Caco-2 (cell line): ENCODE data around the gene GRM4. TPM values are rescaled to one million over a fixed set of nuclear protein-coding genes. Genes with fewer than 3 reads are reported as not detected.

Source experiments
- BruUV-seq: library from RNA; stranded (reverse); fragments of 400-500 nt; replicated peaks from 2 replicates; lab custom pipeline; 2021; lab: Mats Ljungman, UMichigan
- CTCF ChIA-PET: fragments of 300-600 bp; sonication (Branson Sonifier 250); formaldehyde crosslinking; loops from one replicate; lab custom pipeline; 2022; ENCODE audit warnings: antibody characterized with exemption; lab: Charles Lee
- POLR2A ChIA-PET: fragments of 300-600 bp; sonication (Branson Sonifier 250); formaldehyde crosslinking; loops from one replicate; lab custom pipeline; 2022; ENCODE audit warnings: antibody characterized with exemption; lab: Charles Lee
- DNase-seq, 2 experiments: peaks; one replicate each; pipeline versions ENCODE4 v3.0.0 to v3.0.0-alpha.2; 2020 to 2022
- H3K27me3 ChIP-seq: replicated peaks from 2 replicates; pipeline ENCODE4 v1.6.0; 2011; ENCODE audit warnings: low read length; ENCODE audit not compliant: control insufficient read depth, insufficient read depth
- H3K36me3 ChIP-seq: 2 replicates; pipeline ENCODE4 v1.5.1; 2011; ENCODE audit warnings: low read length; ENCODE audit not compliant: control insufficient read depth, insufficient read depth
- H3K4me1 ChIP-seq: fragments of 250-450 bp; sonication (Bioruptor Pico); 2 replicates; pipeline ENCODE4 v1.5.1; 2020; ENCODE audit warnings: mild to moderate bottlenecking
- H3K4me3 ChIP-seq: 2 replicates; pipeline ENCODE4 v1.5.1; 2011; ENCODE audit warnings: low read depth, mild to moderate bottlenecking, control low read depth, low read length
- H3K9me3 ChIP-seq: fragments of 250-450 bp; sonication (Bioruptor Pico); 2 replicates; pipeline ENCODE4 v1.5.1; 2020; ENCODE audit warnings: mild to moderate bottlenecking, moderate library complexity
- H3K27ac Mint-ChIP-seq: one replicate; pipeline ENCODE4 v1.8.0; 2022; ENCODE audit warnings: mixed read lengths; ENCODE audit not compliant: unreplicated experiment
- H3K27me3 Mint-ChIP-seq: one replicate; pipeline ENCODE4 v1.8.0; 2022; ENCODE audit warnings: mixed read lengths; ENCODE audit not compliant: insufficient read depth, unreplicated experiment
- H3K36me3 Mint-ChIP-seq: one replicate; pipeline ENCODE4 v1.8.0; 2022; ENCODE audit warnings: mild to moderate bottlenecking, mixed read lengths; ENCODE audit not compliant: insufficient read depth, unreplicated experiment
- H3K4me1 Mint-ChIP-seq: one replicate; pipeline ENCODE4 v1.8.0; 2022; ENCODE audit warnings: low read depth, mixed read lengths; ENCODE audit not compliant: unreplicated experiment
- H3K4me3 Mint-ChIP-seq: one replicate; pipeline ENCODE4 v1.8.0; 2022; ENCODE audit warnings: mild to moderate bottlenecking, moderate library complexity, mixed read lengths; ENCODE audit not compliant: unreplicated experiment
- H3K9me3 Mint-ChIP-seq: one replicate; pipeline ENCODE4 v1.8.0; 2022; ENCODE audit warnings: mixed read lengths; ENCODE audit not compliant: unreplicated experiment
- CTCF ChIP-seq, 2 experiments: fragments of 200-600 bp in 1 of 2; IDR thresholded peaks; 1 replicate in 1 of 2; 2 replicates in 1 of 2; pipeline versions ENCODE4 v1.5.1 to v1.8.0; 2011 to 2022; ENCODE audit warnings: antibody characterized with exemption in 1 of 2, control low read depth in 1 of 2, inconsistent platforms in 1 of 2, low read depth in 1 of 2, low read length in 1 of 2, mild to moderate bottlenecking in 1 of 2, moderate library complexity in 1 of 2; ENCODE audit not compliant: insufficient read depth in 1 of 2, severe bottlenecking in 1 of 2, unreplicated experiment in 1 of 2
- intact Hi-C: fragments of 100-400 bp; cut with micrococcal nuclease; formaldehyde crosslinking; loops from one replicate; pipeline ENCODE4 v1.10.0; 2022; ENCODE audit not compliant: unreplicated experiment
- total RNA-seq: library from RNA; stranded (reverse); gene quantifications from 2 replicates; pipeline ENCODE4 v1.2.3, GENCODE V29; 2022

The GRM4 gene
- total RNA-seq, 1 experiment from 2014 or later: 0.09 TPM

- intact Hi-C loops: no loop called here
- Mint-ChIP-seq H3K9me3 (no peaks in the 10 kb centered on the region), H3K27me3 (peaks cover 18% of the 10 kb centered on the region), H3K36me3 (no peaks in the 10 kb centered on the region), H3K27ac (no peak overlapping the region), H3K4me1 (peaks cover 5% of the 10 kb centered on the region), H3K4me3 (no peak overlapping the region)
- POLR2A ChIA-PET: no interaction called here
- no peak for DNase-seq
- BruUV-seq: no TSS peak
- Histone ChIP-seq H3K36me3 (no peaks in the 10 kb centered on the region), H3K9me3 (no peaks in the 10 kb centered on the region), H3K4me1 (no peaks in the 10 kb centered on the region), H3K4me3 (no peak overlapping the region), H3K27me3 (no peaks in the 10 kb centered on the region; the same call in 1 of the 2 replicates)
- CTCF ChIA-PET: no interaction called here
- no peak for TF ChIP-seq CTCF (IDR thresholded peaks at IDR 0.05; ENCODE audit: insufficient read depth in 1 of 2, low read depth in 1 of 2, low read length in 1 of 2, severe bottlenecking in 1 of 2, unreplicated experiment in 1 of 2)
Observed at GRCh38 chr6:34104186-34104585, 41.7 kb downstream of the GRM4 start.

DNA sequence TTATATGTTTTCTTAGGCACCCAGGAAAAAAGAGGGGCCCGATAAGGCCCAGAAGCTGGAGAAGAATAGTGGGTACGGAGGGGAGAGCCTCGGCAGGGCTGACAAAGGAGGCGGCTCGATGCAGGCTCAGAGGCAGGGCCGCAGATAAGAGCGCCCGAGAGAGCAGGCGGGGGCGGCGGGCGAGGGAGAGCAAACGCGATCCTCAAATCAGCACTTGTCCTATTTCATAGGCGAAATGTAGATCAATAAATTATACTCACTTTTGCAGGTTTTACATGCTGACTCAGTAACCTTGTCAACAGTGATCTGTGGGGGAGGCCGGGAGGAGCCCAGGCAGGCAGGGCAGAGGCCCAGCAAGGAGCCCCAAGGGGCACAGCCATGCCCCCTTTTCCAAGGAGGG is 42.6 kb downstream of the GRM4 start:
- Mint-ChIP-seq H3K27me3 (peaks cover 12% of the 10 kb centered on the region), H3K9me3 (no peaks in the 10 kb centered on the region), H3K36me3 (no peaks in the 10 kb centered on the region), H3K27ac (no peak overlapping the region), H3K4me3 (no peak overlapping the region), H3K4me1 (peaks cover 5% of the 10 kb centered on the region)
- no peaks in the 10 kb centered on the region; the same call in 1 of the 2 replicates for H3K27me3 ChIP-seq
- no peaks in the 10 kb centered on the region for H3K9me3 ChIP-seq
- no peaks in the 10 kb centered on the region for H3K36me3 ChIP-seq
- intact Hi-C loops: no loop called here
- CTCF ChIA-PET: no interaction called here
- no peak overlapping the region for H3K4me3 ChIP-seq
- no peak for TF ChIP-seq CTCF (IDR thresholded peaks at IDR 0.05; ENCODE audit: insufficient read depth in 1 of 2, low read depth in 1 of 2, low read length in 1 of 2, severe bottlenecking in 1 of 2, unreplicated experiment in 1 of 2)
- H3K4me1 ChIP-seq: no peaks in the 10 kb centered on the region
- POLR2A ChIA-PET: no interaction called here
- no peak for DNase-seq
- BruUV-seq: no TSS peak

DNA sequence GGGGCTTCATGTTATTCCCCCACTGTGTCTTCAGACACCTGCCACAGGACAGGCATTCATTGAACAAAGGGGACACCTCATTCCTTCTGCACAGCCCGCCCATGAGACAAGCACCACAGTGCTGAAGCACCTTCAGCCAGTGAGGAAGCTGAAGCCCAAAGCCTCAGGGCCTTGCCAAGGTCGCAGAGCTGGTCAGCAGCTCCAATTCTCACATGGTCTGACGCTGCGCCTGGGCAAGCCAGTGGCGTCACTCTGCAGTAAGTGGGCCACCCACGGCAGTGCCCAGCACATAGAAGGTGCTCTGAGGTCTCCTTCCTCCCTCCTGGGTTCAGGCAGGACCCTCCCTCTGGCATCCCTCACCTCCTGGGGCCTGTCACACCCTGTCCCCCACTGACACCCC is 43.2 kb downstream of the GRM4 start:
- no peak overlapping the region for H3K27ac Mint-ChIP-seq
- CTCF ChIA-PET: no interaction called here
- Histone ChIP-seq H3K9me3 (no peaks in the 10 kb centered on the region), H3K27me3 (no peaks in the 10 kb centered on the region; the same call in 1 of the 2 replicates), H3K4me3 (no peak overlapping the region), H3K36me3 (no peaks in the 10 kb centered on the region), H3K4me1 (no peaks in the 10 kb centered on the region)
- no peak for DNase-seq
- POLR2A ChIA-PET: no interaction called here
- intact Hi-C loops: no loop called here
- TF ChIP-seq CTCF (IDR thresholded peaks at IDR 0.05; ENCODE audit: insufficient read depth in 1 of 2, low read depth in 1 of 2, low read length in 1 of 2, severe bottlenecking in 1 of 2, unreplicated experiment in 1 of 2): no peak
- BruUV-seq: no TSS peak
- no peaks in the 10 kb centered on the region for H3K9me3 Mint-ChIP-seq
- peaks cover 5% of the 10 kb centered on the region for H3K4me1 Mint-ChIP-seq
- H3K4me3 Mint-ChIP-seq: no peak overlapping the region
- peaks cover 11% of the 10 kb centered on the region for H3K27me3 Mint-ChIP-seq
- H3K36me3 Mint-ChIP-seq: no peaks in the 10 kb centered on the region
